Caki2 (cell line): ENCODE data around the gene C22orf15. TPM values are rescaled to one million over a fixed set of nuclear protein-coding genes. Genes with fewer than 3 reads are reported as not detected.

ENCODE experiments used
- DNase-seq: peaks from one replicate; pipeline ENCODE4 v3.0.0-alpha.2; 2015; ENCODE audit warnings: low read depth
- in situ Hi-C: cut with HindIII; loops from 2 replicates; pipeline ENCODE4 v1.10.0; 2016; ENCODE audit warnings: low sequenced_read_pairs, low pct_unique_long_range_greater_than_20kb, mixed read lengths
- total RNA-seq: library from RNA; depleted of rRNA; stranded (reverse); fragments of >200 nt; shearing (Covaris generic); gene quantifications from 2 replicates; pipeline ENCODE4 v1.2.3, GENCODE V29; 2014; ENCODE audit warnings: low replicate concordance

C22orf15 gene
- total RNA-seq, 1 experiment from 2014 or later = not detected

GRCh38 chr22:23745791-23746190, 17.0 kb upstream of the C22orf15 start:
- in situ Hi-C loops = no loop called here
- DNase-seq = no peak

- no peak for DNase-seq
These were observed 12.9 kb upstream of the C22orf15 start for GRCh38 chr22:23749841-23750301.

GRCh38 chr22:23750367-23750713, 12.4 kb upstream of the C22orf15 start:
- DNase-seq = no peak
- in situ Hi-C loops = no loop called here

More at GRCh38 chr22:23749841-23750301, 12.9 kb upstream of the C22orf15 start:
- in situ Hi-C loops = no loop called here

GRCh38 chr22:23750714-23751440, 11.9 kb upstream of the C22orf15 start, which contains the start of gene ZNF70:
ZNF70 (minus strand) TSS chr22:23751112; CDS start chr22:23745140, 5,972 bp downstream.
- peak; percentile 86 for DNase-seq
- in situ Hi-C loops = no loop called here

GRCh38 chr22:23751441-23751996, 11.3 kb upstream of the C22orf15 start:
- DNase-seq = no peak
- in situ Hi-C loops = no loop called here

- in situ Hi-C loops = no loop called here
- DNase-seq = no peak
These were observed 10.6 kb upstream of the C22orf15 start for GRCh38 chr22:23752090-23752691.

GRCh38 chr22:23752750-23753149, 10.0 kb upstream of the C22orf15 start:
- in situ Hi-C loops = no loop called here
- no peak for DNase-seq

GRCh38 chr22:23753385-23753784, 9.4 kb upstream of the C22orf15 start:
- in situ Hi-C loops = no loop called here
- no peak for DNase-seq

- in situ Hi-C loops = no loop called here
These were observed 8.4 kb upstream of the C22orf15 start, which contains the start of gene VPREB3 for GRCh38 chr22:23754220-23754919. VPREB3 (minus strand) TSS chr22:23754425; CDS start chr22:23754363, 62 bp downstream.

GRCh38 chr22:23754980-23755636, 7.7 kb upstream of the C22orf15 start:
- no peak for DNase-seq
- in situ Hi-C loops = no loop called here

More at GRCh38 chr22:23754220-23754919, 8.4 kb upstream of the C22orf15 start, which contains the start of gene VPREB3:
- DNase-seq = no peak

- no peak for DNase-seq
- in situ Hi-C loops = no loop called here
These were observed 7.1 kb upstream of the C22orf15 start for GRCh38 chr22:23755711-23756110.

- in situ Hi-C loops = no loop called here
- DNase-seq = no peak
These were observed 5.9 kb upstream of the C22orf15 start for GRCh38 chr22:23756891-23757290.

- in situ Hi-C loops = no loop called here
These were observed 3.2 kb upstream of the C22orf15 start for GRCh38 chr22:23759566-23759965.

GRCh38 chr22:23760056-23760455, 2.7 kb upstream of the C22orf15 start:
- no peak for DNase-seq
- in situ Hi-C loops = no loop called here

More at GRCh38 chr22:23759566-23759965, 3.2 kb upstream of the C22orf15 start:
- no peak for DNase-seq

- in situ Hi-C loops = no loop called here
- no peak for DNase-seq
These were observed 772 bp downstream of the C22orf15 start for GRCh38 chr22:23763579-23763945.

- in situ Hi-C loops = no loop called here
- DNase-seq = no peak
These were observed 1.2 kb downstream of the C22orf15 start for GRCh38 chr22:23763954-23764353.

- DNase-seq = no peak
- in situ Hi-C loops = no loop called here
These were observed 2.4 kb downstream of the C22orf15 start for GRCh38 chr22:23764899-23765881.
